Neural cell (in vitro differentiated cells): ENCODE data around the gene WNK2. TPM values are rescaled to one million over a fixed set of nuclear protein-coding genes. Genes with fewer than 3 reads are reported as not detected.

Experiments used
- H2AFZ ChIP-seq: fragments of 200-600, 300-800 bp; sonication (generic), shearing (Covaris generic); 2 replicates; pipeline ENCODE4 v1.6.0; 2014; ENCODE audit warnings: low read depth, mild to moderate bottlenecking, antibody characterized with exemption, low read length, moderate library complexity
- H3F3A ChIP-seq: fragments of 200-600 bp; shearing (Covaris generic); 2 replicates; pipeline ENCODE4 v1.6.1; 2016; ENCODE audit warnings: mild to moderate bottlenecking, moderate library complexity, mixed read lengths, antibody characterized with exemption, low read length; ENCODE audit not compliant: insufficient read depth, poor library complexity, severe bottlenecking
- H3K27ac ChIP-seq: fragments of 200-600, 300-800 bp; sonication (generic), shearing (Covaris generic); 2 replicates; pipeline ENCODE4 v1.5.1; 2014; ENCODE audit warnings: mild to moderate bottlenecking, low read length, moderate library complexity
- H3K27me3 ChIP-seq: fragments of 300-800, 200-600 bp; sonication (generic), shearing (Covaris generic); 2 replicates; pipeline ENCODE4 v1.6.0; 2014; ENCODE audit warnings: mild to moderate bottlenecking, low read depth, low read length, moderate library complexity; ENCODE audit not compliant: insufficient read depth
- H3K36me3 ChIP-seq: fragments of 300-800, 200-600 bp; sonication (generic), shearing (Covaris generic); 2 replicates; pipeline ENCODE4 v1.5.1; 2014; ENCODE audit warnings: mild to moderate bottlenecking, antibody characterized with exemption, low read length, moderate library complexity; ENCODE audit not compliant: insufficient read depth
- H3K4me2 ChIP-seq: fragments of 300-800, 200-600 bp; sonication (generic), shearing (Covaris generic); 2 replicates; pipeline ENCODE4 v1.6.0; 2014; ENCODE audit warnings: mild to moderate bottlenecking, low read length
- H3K4me3 ChIP-seq: fragments of 300-800, 200-600 bp; sonication (generic), shearing (Covaris generic); 2 replicates; pipeline ENCODE4 v1.5.1; 2014; ENCODE audit warnings: mild to moderate bottlenecking, low read length, moderate library complexity
- H3K79me2 ChIP-seq: fragments of 200-600 bp; shearing (Covaris generic); replicated peaks from 2 replicates; pipeline ENCODE4 v1.6.0; 2014; ENCODE audit warnings: mild to moderate bottlenecking, low read length, moderate library complexity; ENCODE audit not compliant: insufficient read depth
- H3K9ac ChIP-seq: fragments of 300-800, 200-600 bp; sonication (generic), shearing (Covaris generic); 2 replicates; pipeline ENCODE4 v1.6.1; 2016; ENCODE audit warnings: mild to moderate bottlenecking, low read length, mixed read lengths
- H3K9me2 ChIP-seq: fragments of 200-600 bp; shearing (Covaris generic); 2 replicates; pipeline ENCODE4 v1.6.1; 2016; ENCODE audit warnings: mild to moderate bottlenecking, low read length, mixed read lengths; ENCODE audit not compliant: insufficient read depth
- H3K9me3 ChIP-seq: fragments of 200-600, 300-800 bp; sonication (generic), shearing (Covaris generic); 2 replicates; pipeline ENCODE4 v1.6.1; 2016; ENCODE audit warnings: mild to moderate bottlenecking, mixed run types, low read length, moderate library complexity, mixed read lengths
- H4K20me1 ChIP-seq: fragments of 200-600 bp; shearing (Covaris generic); 2 replicates; pipeline ENCODE4 v1.6.1; 2016; ENCODE audit warnings: mild to moderate bottlenecking, mixed run types; ENCODE audit not compliant: insufficient read depth
- CTCF ChIP-seq: fragments of 450-650 bp; IDR thresholded peaks from 2 replicates; pipeline ENCODE4 v1.5.1; 2014; ENCODE audit warnings: antibody characterized with exemption, mild to moderate bottlenecking, moderate library complexity; ENCODE audit not compliant: poor library complexity, severe bottlenecking
- EP300 ChIP-seq: fragments of 450-650 bp; conservative IDR thresholded peaks from 2 replicates; pipeline ENCODE4 v1.6.1; 2014; ENCODE audit warnings: antibody characterized with exemption, mild to moderate bottlenecking, moderate library complexity; ENCODE audit not compliant: poor library complexity, severe bottlenecking
- EZH2 ChIP-seq: fragments of 200-600, 300-800 bp; shearing (Covaris generic), sonication (generic); IDR thresholded peaks from 2 replicates; pipeline ENCODE4 v1.6.1; 2014; ENCODE audit warnings: antibody characterized with exemption, low read length, borderline replicate concordance, mild to moderate bottlenecking; ENCODE audit not compliant: insufficient read depth, poor library complexity, severe bottlenecking
- MXI1 ChIP-seq: fragments of 450-650 bp; conservative IDR thresholded peaks from 2 replicates; pipeline ENCODE4 v1.6.1; 2014; ENCODE audit warnings: antibody characterized with exemption, mild to moderate bottlenecking; ENCODE audit not compliant: poor library complexity, severe bottlenecking
- POLR2AphosphoS5 ChIP-seq: IDR thresholded peaks from 2 replicates; pipeline ENCODE4 v1.6.1; 2012
- RAD21 ChIP-seq: fragments of 450-650 bp; conservative IDR thresholded peaks from 2 replicates; pipeline ENCODE4 v1.6.1; 2014; ENCODE audit warnings: antibody characterized with exemption, mild to moderate bottlenecking, moderate library complexity
- REST ChIP-seq: IDR thresholded peaks from 2 replicates; pipeline ENCODE4 v1.6.1; 2012; ENCODE audit warnings: borderline replicate concordance
- SMC3 ChIP-seq: fragments of 450-650 bp; conservative IDR thresholded peaks from 2 replicates; pipeline ENCODE4 v1.6.1; 2014; ENCODE audit warnings: antibody characterized with exemption, mild to moderate bottlenecking, moderate library complexity; ENCODE audit not compliant: poor library complexity
- TAF1 ChIP-seq: IDR thresholded peaks from 2 replicates; pipeline ENCODE4 v1.6.1; 2012; ENCODE audit warnings: low read depth
- polyA plus RNA-seq: library from polyadenylated mRNA; depleted of rRNA; stranded (reverse); fragments of >200 nt; gene quantifications from 2 replicates; pipeline ENCODE4 v1.2.3, GENCODE V29; 2014

Gene WNK2
- polyA plus RNA-seq, 1 donor from 2014 or later: 37.1 TPM

DNA sequence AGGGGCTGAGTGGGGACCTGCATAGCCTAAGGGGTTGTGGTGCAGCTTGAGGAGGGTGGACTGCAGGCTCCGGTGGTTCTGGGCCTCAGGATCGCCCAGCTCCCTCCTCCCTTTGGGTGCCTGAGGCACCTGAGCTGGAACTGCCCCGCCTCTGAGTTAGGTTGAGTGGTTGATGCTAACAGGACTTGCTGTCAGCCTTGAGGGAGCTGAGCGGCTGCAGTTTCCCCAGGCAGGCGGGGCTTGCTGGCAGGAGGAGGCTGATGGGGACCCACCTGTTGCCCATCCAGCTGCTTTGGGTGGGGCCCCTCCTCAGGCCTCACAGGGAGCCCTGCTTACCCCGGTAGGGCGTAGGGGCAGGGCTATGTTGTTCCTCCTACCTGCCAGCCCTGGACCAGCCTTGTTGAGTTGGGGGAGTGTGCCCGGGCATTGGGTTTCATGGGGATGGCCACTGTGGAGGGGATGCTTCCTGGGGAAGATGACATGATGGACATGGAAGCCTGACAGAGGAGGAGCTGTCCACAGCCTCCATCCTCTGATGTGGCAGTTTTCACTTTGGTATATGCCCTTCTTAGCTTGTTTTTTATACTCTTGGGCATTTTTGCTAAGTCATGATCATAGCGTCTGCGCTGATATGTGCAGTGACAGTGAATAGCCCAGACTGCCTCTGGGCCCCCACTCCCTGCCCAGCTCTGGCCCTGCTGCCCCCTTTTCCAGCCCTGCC is 14.3 kb downstream of the WNK2 start:
- Histone ChIP-seq H3K9me2 (no peaks in the 10 kb centered on the region), H3K27ac (no peak overlapping the region)
- TF ChIP-seq RAD21: no peak
- no peak for TF ChIP-seq SMC3
- no peak for TF ChIP-seq REST
- no peak for TF ChIP-seq EZH2
- no peak for TF ChIP-seq MXI1
- no peak for TF ChIP-seq EP300
- TF ChIP-seq CTCF: no peak
- TF ChIP-seq TAF1: no peak
- TF ChIP-seq POLR2AphosphoS5: no peak

DNA sequence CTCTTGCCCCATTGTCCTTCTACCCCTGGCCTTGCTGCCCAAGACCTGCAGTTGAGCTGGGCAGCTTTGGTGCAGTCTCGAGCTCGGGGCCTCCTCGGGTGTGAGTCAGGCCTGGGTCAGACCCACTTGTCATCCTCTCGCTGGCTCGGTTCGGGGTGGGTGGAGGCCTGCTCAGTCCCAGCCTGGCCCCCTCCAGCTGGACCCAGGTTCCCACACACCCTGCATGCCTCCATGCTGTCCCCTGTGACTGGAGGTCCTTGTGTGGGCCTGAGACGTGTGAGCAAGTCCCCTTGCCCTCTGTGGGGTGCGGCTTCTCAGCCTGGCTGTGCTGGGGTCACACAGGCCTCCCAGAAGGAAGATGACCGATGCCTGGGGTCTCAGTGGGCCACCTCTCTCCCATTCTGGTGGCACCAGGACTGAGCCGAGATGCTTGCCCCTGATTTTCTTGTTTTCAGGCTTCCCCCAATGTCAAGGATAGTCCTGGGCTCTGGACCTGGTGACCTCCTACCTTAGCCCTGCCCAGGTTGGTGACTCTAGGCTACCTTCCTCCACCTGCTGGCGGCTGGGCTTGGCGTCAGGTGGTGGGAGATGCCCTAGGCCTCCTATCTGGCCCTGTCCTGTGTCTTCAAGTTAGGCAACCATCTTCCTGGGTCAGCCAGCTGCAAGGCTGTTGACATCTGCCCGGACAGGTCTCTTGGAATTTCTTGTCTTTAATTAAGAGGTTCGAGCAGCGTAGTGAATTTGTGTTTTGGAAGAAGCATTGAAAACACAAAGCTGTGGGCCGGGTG is 15.1 kb downstream of the WNK2 start:
- no peak overlapping the region for H3K4me3 ChIP-seq
- no peak overlapping the region for H2AFZ ChIP-seq
- TF ChIP-seq EZH2 (no peak), MXI1 (no peak), REST (no peak), CTCF (no peak), EP300 (no peak), POLR2AphosphoS5 (no peak), RAD21 (no peak), SMC3 (no peak), TAF1 (no peak)
- no peaks in the 10 kb centered on the region for H3F3A ChIP-seq
- H4K20me1 ChIP-seq: peaks cover 5% of the 10 kb centered on the region
- no peak overlapping the region for H3K9ac ChIP-seq
- no peak overlapping the region for H3K27ac ChIP-seq
- H3K36me3 ChIP-seq: no peaks in the 10 kb centered on the region
- no peaks in the 10 kb centered on the region for H3K27me3 ChIP-seq
- no peaks in the 10 kb centered on the region for H3K9me2 ChIP-seq
- H3K4me2 ChIP-seq: no peak overlapping the region
- H3K79me2 ChIP-seq: peaks cover 21% of the 10 kb centered on the region
- H3K9me3 ChIP-seq: peaks cover 2% of the 10 kb centered on the region

More for the DNA sequence above, 14.3 kb downstream of the WNK2 start:
- H3K36me3 ChIP-seq: no peaks in the 10 kb centered on the region
- H2AFZ ChIP-seq: no peak overlapping the region
- H3K4me3 ChIP-seq: no peak overlapping the region
- no peaks in the 10 kb centered on the region for H3F3A ChIP-seq
- no peak overlapping the region for H3K9ac ChIP-seq
- no peak overlapping the region for H3K4me2 ChIP-seq
- peaks cover 5% of the 10 kb centered on the region for H4K20me1 ChIP-seq
- peaks cover 17% of the 10 kb centered on the region for H3K79me2 ChIP-seq
- H3K9me3 ChIP-seq: peaks cover 2% of the 10 kb centered on the region
- H3K27me3 ChIP-seq: no peaks in the 10 kb centered on the region
